Stimulated activated naive CD8-positive, alpha-beta T cell treated with anti-CD3 and anti-CD28 coated beads, Interleukin-15, Interleukin-2, amounts not matched to agents 100 U/mL and 50 U/mL, for 24 hours (primary cell): ENCODE measurements around the gene CTCFL.
"Not testable (repeated sequence)": the region's sequence is repeated elsewhere in the genome, so short reads cannot be mapped to it uniquely, and the experiment has no call there.

Source experiments
- ATAC-seq: fragments of 150-1000 bp; cut with Tn5 transposase; one replicate; pipeline ENCODE4 v1.10.0; 2021
- DNase-seq: peaks from one replicate; pipeline ENCODE4 v3.0.0; 2021

CTCFL gene

GRCh38 chr20:57536771-57537724, 12.1 kb upstream of the CTCFL start:
- no peak for ATAC-seq
- DNase-seq: no peak

GRCh38 chr20:57536120-57536708, 11.3 kb upstream of the CTCFL start:
- no peak for ATAC-seq

GRCh38 chr20:57535297-57535696, 10.4 kb upstream of the CTCFL start:
- DNase-seq (no peak), ATAC-seq (no peak)

More at GRCh38 chr20:57536120-57536708, 11.3 kb upstream of the CTCFL start:
- no peak for DNase-seq

- DNase-seq (no peak), ATAC-seq (no peak)
Observed at GRCh38 chr20:57532104-57532503, 7.2 kb upstream of the CTCFL start.

- ATAC-seq (no peak), DNase-seq (no peak)
Observed at GRCh38 chr20:57530327-57530981, 5.5 kb upstream of the CTCFL start.

- no peak for DNase-seq
- no peak for ATAC-seq
Observed at GRCh38 chr20:57529810-57530209, 4.9 kb upstream of the CTCFL start.

GRCh38 chr20:57529160-57529585, 4.2 kb upstream of the CTCFL start:
- ATAC-seq (no peak), DNase-seq (no peak)

GRCh38 chr20:57528148-57528547, 3.2 kb upstream of the CTCFL start:
- ATAC-seq (no peak), DNase-seq (no peak)

GRCh38 chr20:57527728-57528127, 2.8 kb upstream of the CTCFL start:
- ATAC-seq: no peak
- DNase-seq: no peak

GRCh38 chr20:57526885-57527460, 2.0 kb upstream of the CTCFL start:
- DNase-seq (no peak), ATAC-seq (no peak)

- ATAC-seq (no peak), DNase-seq (peak; percentile 70)
Observed at GRCh38 chr20:57526087-57526884, 1.3 kb upstream of the CTCFL start.

- ATAC-seq (no peak), DNase-seq (no peak)
Observed at GRCh38 chr20:57525328-57526086, 567 bp upstream of the CTCFL start.

GRCh38 chr20:57523782-57524181, 1.2 kb downstream of the CTCFL start:
- no peak for DNase-seq

GRCh38 chr20:57522380-57523140, 2.4 kb downstream of the CTCFL start:
- DNase-seq (no peak), ATAC-seq (no peak)

More at GRCh38 chr20:57523782-57524181, 1.2 kb downstream of the CTCFL start:
- ATAC-seq: no peak

- no peak for ATAC-seq
Observed at GRCh38 chr20:57517904-57518303, 7.0 kb downstream of the CTCFL start.

GRCh38 chr20:57514273-57514751, 10.6 kb downstream of the CTCFL start:
- DNase-seq (peak; percentile 33), ATAC-seq (no peak)

More at GRCh38 chr20:57517904-57518303, 7.0 kb downstream of the CTCFL start:
- no peak for DNase-seq

GRCh38 chr20:57513199-57513598, 11.7 kb downstream of the CTCFL start:
- no peak for ATAC-seq
- no peak for DNase-seq

- DNase-seq (no peak), ATAC-seq (no peak)
Observed at GRCh38 chr20:57512432-57512831, 12.5 kb downstream of the CTCFL start.

- DNase-seq, ATAC-seq: not testable (repeated sequence)
Observed at GRCh38 chr20:57511709-57512108, 13.2 kb downstream of the CTCFL start.
